CD4-positive, alpha-beta T cell treated with Interleukin-6 for 4 hours (primary cell): ENCODE data around the gene GAL.

Experiments used
- DNase-seq: peaks from one replicate; pipeline ENCODE4 v3.0.0-alpha.2; 2020; ENCODE audit warnings: mixed read lengths

The GAL gene

DNA sequence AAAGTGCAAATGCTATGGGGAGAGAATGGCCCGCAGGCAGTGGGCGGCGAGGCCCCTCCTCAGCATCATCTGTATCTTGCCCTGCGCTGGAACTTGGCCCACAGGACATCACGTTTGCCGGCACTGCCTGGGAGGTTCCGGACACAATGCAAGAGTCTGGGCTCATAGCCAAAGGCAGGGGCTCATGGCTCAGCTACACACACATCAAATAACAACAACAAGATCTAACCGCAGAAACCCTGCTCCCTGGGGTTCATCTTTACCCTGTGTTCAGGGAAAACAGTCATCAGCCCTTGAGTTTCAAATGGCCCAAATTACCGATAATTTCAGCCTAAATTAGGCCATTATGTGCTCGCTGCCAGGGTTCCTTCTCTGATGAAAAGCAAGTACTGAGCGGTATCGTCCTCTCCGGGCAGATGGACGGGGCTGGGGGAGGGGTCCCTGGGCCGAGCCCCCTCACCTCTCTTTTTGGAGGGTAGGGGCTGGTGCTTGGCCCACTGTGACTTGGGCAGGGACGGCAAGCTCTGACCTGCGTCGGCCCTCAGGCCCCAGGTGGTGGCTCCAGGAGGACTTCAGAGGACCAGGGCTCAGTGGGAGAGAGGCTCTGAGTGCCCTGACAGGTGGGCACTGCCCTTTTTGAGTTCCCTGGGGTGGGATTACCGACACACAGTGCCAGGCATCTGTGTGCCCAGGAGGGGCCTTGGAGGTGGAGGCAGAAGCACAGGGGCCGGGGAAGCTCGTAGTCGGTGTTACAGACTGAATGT lies 25.0 kb upstream of the GAL start:
- DNase-seq, result no peak

GRCh38 chr11:68660066-68660810 lies 24.1 kb upstream of the GAL start:
- no peak for DNase-seq

GRCh38 chr11:68661014-68661413 lies 23.3 kb upstream of the GAL start:
- DNase-seq, result no peak

DNA sequence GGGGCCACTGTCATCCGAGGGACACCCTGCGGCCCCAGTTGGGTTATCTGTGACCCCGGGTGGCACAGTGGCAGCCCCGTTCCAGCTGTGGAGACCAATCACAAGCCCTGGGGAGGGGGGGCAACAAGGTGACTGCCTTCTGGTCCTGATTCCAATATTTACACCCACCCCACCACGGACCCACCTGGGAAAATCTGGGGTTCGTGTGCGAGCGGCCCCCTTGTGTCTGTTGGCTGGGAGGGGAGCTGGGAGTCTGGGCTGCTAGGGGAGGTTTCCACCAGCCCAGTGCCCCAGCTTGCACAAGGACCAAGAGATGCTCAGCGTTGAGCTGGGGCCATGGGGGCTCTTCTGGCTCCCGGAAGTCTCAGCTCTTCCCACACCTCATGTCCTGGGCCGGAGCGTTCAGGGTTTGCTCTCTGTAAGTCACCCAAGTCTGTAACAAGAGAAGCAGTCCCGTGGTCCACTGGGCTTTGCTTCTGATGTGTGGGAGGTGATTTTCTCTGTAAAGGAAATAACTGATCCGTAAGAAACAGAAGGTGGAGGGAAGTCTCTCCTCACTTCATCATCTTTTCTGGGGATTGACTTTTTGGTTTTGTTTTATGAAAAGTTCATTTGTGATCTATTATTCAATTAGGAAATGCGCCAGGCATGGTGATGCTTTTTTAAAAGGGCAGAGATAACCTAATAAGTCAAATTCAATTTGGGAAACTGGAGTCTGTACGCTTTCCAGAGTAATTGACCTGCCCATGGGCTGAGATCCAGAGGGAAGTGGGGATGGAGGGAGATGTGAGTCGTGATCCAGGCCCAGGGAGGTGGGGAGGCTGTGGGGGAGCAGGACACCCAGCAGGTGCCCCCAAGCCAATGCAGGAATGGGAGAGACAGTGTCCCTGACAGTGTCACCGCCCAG lies 22.4 kb upstream of the GAL start:
- DNase-seq, result no peak

DNA sequence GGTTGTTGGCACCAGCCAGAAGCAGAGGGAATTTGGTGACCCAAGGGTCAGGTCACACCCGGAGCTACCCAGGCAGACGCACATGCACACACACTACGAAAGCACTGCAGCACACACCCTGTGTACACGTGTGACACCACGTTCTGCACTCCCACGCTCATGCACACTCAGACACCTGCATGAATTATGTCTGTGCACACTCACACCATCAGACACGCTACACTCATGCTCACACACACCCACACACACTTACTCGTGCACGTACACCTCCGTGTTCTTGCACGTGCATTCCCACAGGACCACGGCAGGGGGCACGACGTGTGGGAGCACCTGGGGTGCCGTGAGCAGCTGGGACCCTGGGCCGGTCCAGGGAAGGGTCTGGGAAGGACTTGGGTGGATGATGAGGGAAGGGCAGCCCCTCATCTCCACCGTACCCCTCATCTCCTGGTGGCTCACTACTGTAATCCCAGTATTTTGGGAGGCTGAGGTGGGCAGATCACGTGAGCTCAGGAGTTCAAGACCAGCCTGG lies 20.8 kb upstream of the GAL start:
- no peak for DNase-seq

- no peak for DNase-seq
These were observed 20.2 kb upstream of the GAL start for GRCh38 chr11:68664141-68664540.

DNA sequence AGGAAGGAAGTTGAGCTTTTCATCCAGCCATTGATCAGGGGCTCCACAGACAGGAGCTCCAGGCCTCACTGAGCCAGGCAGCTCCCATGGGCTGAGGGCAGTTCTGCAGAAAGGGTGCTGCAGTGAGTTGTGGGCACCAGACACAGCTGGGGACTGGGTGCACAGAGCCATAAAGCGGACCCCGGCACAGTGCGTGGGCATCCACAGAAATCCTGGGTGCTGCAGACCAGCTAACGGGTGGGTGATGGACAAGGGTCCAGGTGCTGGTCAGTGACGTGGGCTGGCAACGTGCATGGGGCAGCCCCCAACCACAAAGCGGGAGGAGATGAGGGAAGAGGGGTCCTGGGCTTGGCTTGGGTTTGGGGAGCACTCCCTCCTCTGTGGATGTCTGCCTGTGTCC lies 19.4 kb upstream of the GAL start:
- no peak for DNase-seq

DNA sequence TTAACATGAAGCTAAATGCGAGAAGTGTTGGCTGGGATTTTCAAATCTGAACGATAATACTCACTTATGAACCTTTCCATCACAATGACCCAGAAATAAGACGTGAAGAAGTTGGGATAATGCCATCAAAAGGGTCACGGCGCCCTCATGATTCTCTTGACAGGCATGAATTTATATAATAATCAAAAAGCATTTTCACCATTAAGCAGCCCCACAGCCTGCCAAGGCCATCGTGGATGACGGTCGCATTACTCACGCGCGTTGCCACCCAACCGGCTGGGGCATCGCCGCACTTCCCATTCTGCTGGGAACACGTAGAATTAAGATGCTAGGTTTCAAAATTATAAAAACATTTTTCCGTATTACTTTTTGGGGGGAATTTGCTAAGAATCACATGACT lies 18.9 kb upstream of the GAL start:
- DNase-seq, result no peak

- no peak for DNase-seq
These were observed 17.5 kb upstream of the GAL start for GRCh38 chr11:68666849-68667248.

- DNase-seq, result no peak
These were observed 16.5 kb upstream of the GAL start for GRCh38 chr11:68667511-68668500.

- no peak for DNase-seq
These were observed 14.8 kb upstream of the GAL start for GRCh38 chr11:68669301-68670090.

GRCh38 chr11:68670208-68670992 lies 13.9 kb upstream of the GAL start:
- DNase-seq, result no peak

GRCh38 chr11:68673306-68673945 lies 10.9 kb upstream of the GAL start:
- DNase-seq, result no peak

DNA sequence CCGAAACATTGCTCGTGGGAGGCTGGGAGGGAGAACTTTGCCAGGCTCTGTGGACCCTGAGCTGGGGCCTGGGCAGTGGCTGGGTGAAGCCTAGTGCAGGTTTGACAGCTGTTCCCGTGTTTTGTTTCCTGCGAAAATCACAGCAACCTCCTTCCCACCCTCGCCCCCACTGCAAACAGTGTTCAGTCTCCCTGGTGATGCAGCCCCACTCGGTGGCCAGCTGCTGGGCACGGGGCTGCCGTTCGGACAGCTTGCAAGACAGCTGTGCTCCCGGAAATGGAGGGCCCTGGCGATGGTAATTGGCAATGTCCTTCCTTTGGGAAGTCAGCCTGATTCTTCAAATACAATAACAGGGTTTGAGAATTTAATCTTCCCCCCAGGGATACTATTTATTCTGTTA lies 10.4 kb upstream of the GAL start:
- DNase-seq, result no peak

GRCh38 chr11:68674461-68674860 lies 9.9 kb upstream of the GAL start:
- DNase-seq, result no peak

DNA sequence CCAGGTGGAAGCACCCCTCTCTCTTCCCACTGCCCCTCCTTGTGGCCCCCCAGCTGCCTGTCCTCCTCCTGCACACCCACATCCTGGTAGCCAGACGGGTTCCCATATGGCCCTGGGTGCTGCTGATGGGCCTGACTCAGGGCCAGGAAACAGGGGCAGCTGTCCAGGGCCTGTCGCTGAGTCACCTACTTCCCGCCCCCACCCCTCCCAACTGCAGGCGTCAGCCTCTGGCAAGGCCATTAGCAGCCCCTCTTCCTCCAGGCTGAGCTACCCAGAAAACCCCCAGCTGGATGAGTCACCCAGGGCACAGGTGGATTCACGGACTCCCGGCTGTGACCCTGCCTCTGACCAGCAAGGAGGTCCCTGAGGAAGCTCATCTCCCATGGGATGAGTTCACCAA lies 6.9 kb upstream of the GAL start:
- DNase-seq, result no peak

DNA sequence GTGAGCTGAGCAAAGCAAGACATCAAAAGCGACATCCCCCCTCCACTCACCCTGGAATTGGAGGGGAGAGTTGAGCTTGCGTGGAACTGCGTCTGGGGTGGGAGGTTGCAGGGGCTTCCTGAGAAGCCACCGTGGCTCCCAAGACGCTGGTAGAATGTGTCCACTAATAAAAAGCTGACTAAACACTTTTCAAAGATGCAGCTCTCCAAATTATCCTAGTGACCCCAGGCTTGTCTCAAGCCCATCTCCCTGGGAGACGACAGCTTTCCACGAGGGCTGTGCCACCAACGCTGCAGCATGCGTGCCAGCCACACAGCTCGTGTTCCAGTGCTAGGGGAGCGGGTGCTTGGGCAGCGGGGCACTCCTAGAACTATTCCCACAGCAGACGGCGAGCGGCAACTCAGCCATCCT lies 6.3 kb upstream of the GAL start:
- DNase-seq, result no peak

GRCh38 chr11:68680541-68681231 lies 3.7 kb upstream of the GAL start:
- DNase-seq, result no peak

GRCh38 chr11:68682531-68682961 lies 1.8 kb upstream of the GAL start:
- no peak for DNase-seq
